ENCODE data around the gene GPR42.

Gene GPR42

GRCh38 chr19:35352448-35353304, 18.2 kb upstream of the GPR42 start (continued):
- TF ChIP-seq AEBP2 (tag by site-specific recombination; IDR thresholded peaks at IDR 0.05; ENCODE audit: borderline replicate concordance) (no peak), ZNF2 (tag by site-specific recombination; IDR thresholded peaks at IDR 0.05) (peak; percentile 87; the same call in 1 of the 2 replicates), OSR2 (tag by site-specific recombination; IDR thresholded peaks at IDR 0.05) (no peak), ZNF629 (tag by site-specific recombination; IDR thresholded peaks at IDR 0.05) (no peak; the same call in 1 of the 2 replicates), ZNF354C (tag by site-specific recombination; IDR thresholded peaks at IDR 0.05; ENCODE audit: borderline replicate concordance, low read depth) (no peak), ZNF654 (tag by site-specific recombination; IDR thresholded peaks at IDR 0.05; ENCODE audit: low read depth) (peak; percentile 99), ZBTB6 (tag by site-specific recombination; IDR thresholded peaks at IDR 0.05) (peak; percentile 78), SALL2 (tag by site-specific recombination; IDR thresholded peaks at IDR 0.05; ENCODE audit: borderline replicate concordance) (no peak), ZNF837 (tag by site-specific recombination; IDR thresholded peaks at IDR 0.05) (no peak), ZNF302 (tag by site-specific recombination; IDR thresholded peaks at IDR 0.05; ENCODE audit: low read depth) (no peak), SP3 (tag by site-specific recombination; IDR thresholded peaks at IDR 0.05) (no peak), ZFP41 (tag by site-specific recombination; IDR thresholded peaks at IDR 0.05; ENCODE audit: borderline replicate concordance) (no peak), ZNF48 (tag by site-specific recombination; IDR thresholded peaks at IDR 0.05) (no peak), ZNF626 (tag by site-specific recombination; IDR thresholded peaks at IDR 0.05) (no peak), ZIC2 (tag by site-specific recombination; IDR thresholded peaks at IDR 0.05) (0 out of 2 replicates have a peak, but pooled peaks have one; percentile 20), PRDM2 (tag by site-specific recombination; IDR thresholded peaks at IDR 0.05; ENCODE audit: borderline replicate concordance) (no peak), ZXDB (tag by site-specific recombination; IDR thresholded peaks at IDR 0.05) (no peak), SP7 (tag by site-specific recombination; IDR thresholded peaks at IDR 0.05) (peak; percentile 47; the same call in 1 of the 2 replicates), ZNF114 (tag by site-specific recombination; IDR thresholded peaks at IDR 0.05) (no peak), ZNF423 (tag by site-specific recombination; IDR thresholded peaks at IDR 0.05) (no peak), ZNF561 (tag by site-specific recombination; IDR thresholded peaks at IDR 0.05; ENCODE audit: borderline replicate concordance) (no peak), ZNF398 (tag by site-specific recombination; IDR thresholded peaks at IDR 0.05) (no peak), ZNF174 (tag by site-specific recombination; IDR thresholded peaks at IDR 0.05) (no peak), ZNF394 (tag by site-specific recombination; IDR thresholded peaks at IDR 0.05; ENCODE audit: borderline replicate concordance) (peak; percentile 76), ZBTB21 (tag by site-specific recombination; IDR thresholded peaks at IDR 0.05) (peak; percentile 45; the same call in 1 of the 2 replicates), PBX3 (CRISPR knock-in tag; IDR thresholded peaks at IDR 0.05) (no peak), ZNF473 (tag by site-specific recombination; IDR thresholded peaks at IDR 0.05) (no peak)
